Ascending aorta (tissue), 2 donors: ENCODE results near the gene BCOR. TPM values are rescaled to one million over a fixed set of nuclear protein-coding genes. Genes with fewer than 3 reads are reported as not detected.

Experiments
- DNase-seq, 2 donors: peaks; one replicate each; pipeline ENCODE4 v3.0.0-alpha.2; 2019; ENCODE audit warnings: low spot score in 2 of 2
- H3K27ac ChIP-seq, 2 donors: fragments of 200-600 bp; sonication (generic); one replicate each; pipeline ENCODE4 v1.5.1; 2016 to 2017; ENCODE audit warnings: mild to moderate bottlenecking in 1 of 2
- H3K27me3 ChIP-seq: fragments of 200-600 bp; sonication (generic); one replicate; pipeline ENCODE4 v1.5.1; 2017
- H3K36me3 ChIP-seq, 2 donors: fragments of 200-600 bp; sonication (generic); one replicate each; pipeline ENCODE4 v1.5.1; 2016
- H3K4me1 ChIP-seq, 2 donors: fragments of 200-600 bp; sonication (generic); one replicate each; pipeline ENCODE4 v1.5.1; 2016 to 2017; ENCODE audit warnings: mild to moderate bottlenecking in 1 of 2
- H3K4me3 ChIP-seq, 2 donors: fragments of 200-600 bp; sonication (generic); one replicate each; pipeline ENCODE4 v1.5.1; 2016 to 2017; ENCODE audit warnings: mild to moderate bottlenecking in 1 of 2
- H3K9me3 ChIP-seq, 2 donors: fragments of 200-600 bp; sonication (generic); one replicate each; pipeline ENCODE4 v1.5.1; 2016
- CTCF ChIP-seq, 3 experiments: fragments of 200-600 bp in 2 of 3; fragments of 450-650 bp in 1 of 3; sonication (generic) in 2 of 3; IDR thresholded peaks; one replicate each; pipeline ENCODE4 v1.5.1; 2016 to 2019; ENCODE audit warnings: antibody characterized with exemption in 3 of 3, mild to moderate bottlenecking in 1 of 3, moderate library complexity in 1 of 3
- intact Hi-C: fragments of 100-400 bp; cut with DNase I; formaldehyde crosslinking; loops from one replicate; pipeline ENCODE4 v1.15.1; 2023
- total RNA-seq: library from RNA; depleted of rRNA; stranded (reverse); fragments of >200 nt; gene quantifications from one replicate; pipeline ENCODE4 v1.1.0, GENCODE V29; 2016

Gene BCOR
- total RNA-seq, 1 donor from 2014 or later = 26.7 TPM

- Histone ChIP-seq H3K27me3 (no peaks in the 10 kb centered on the region), H3K27ac (no peak overlapping the region), H3K4me3 (peak overlapping the region; percentile 52 to 66), H3K36me3 (no peaks in the 10 kb centered on the region), H3K9me3 (no peaks in the 10 kb centered on the region), H3K4me1 (peaks cover 3 to 7% of the 10 kb centered on the region in 2 donors)
- no peak for DNase-seq
- intact Hi-C loops = no loop called here
- no peak for TF ChIP-seq CTCF (IDR thresholded peaks at IDR 0.05)
Observed at GRCh38 chrX:40145001-40145922, 47.5 kb upstream of the BCOR start.

GRCh38 chrX:40144576-40144975, 46.8 kb upstream of the BCOR start:
- no peak for DNase-seq
- intact Hi-C loops = no loop called here
- no peaks in the 10 kb centered on the region for H3K9me3 ChIP-seq
- H3K36me3 ChIP-seq = no peaks in the 10 kb centered on the region
- TF ChIP-seq CTCF (IDR thresholded peaks at IDR 0.05) = no peak
- H3K4me1 ChIP-seq = peaks cover 3 to 7% of the 10 kb centered on the region in 2 donors
- H3K4me3 ChIP-seq = no peak overlapping the region
- no peaks in the 10 kb centered on the region for H3K27me3 ChIP-seq
- no peak overlapping the region for H3K27ac ChIP-seq

GRCh38 chrX:40143987-40144386, 46.2 kb upstream of the BCOR start:
- intact Hi-C loops = no loop called here
- no peak overlapping the region for H3K27ac ChIP-seq
- H3K27me3 ChIP-seq = no peaks in the 10 kb centered on the region
- H3K4me1 ChIP-seq = peaks cover 3 to 7% of the 10 kb centered on the region in 2 donors
- no peak overlapping the region for H3K4me3 ChIP-seq
- no peaks in the 10 kb centered on the region for H3K36me3 ChIP-seq
- DNase-seq = no peak
- no peak for TF ChIP-seq CTCF (IDR thresholded peaks at IDR 0.05)
- H3K9me3 ChIP-seq = no peaks in the 10 kb centered on the region

GRCh38 chrX:40143001-40143400, 45.2 kb upstream of the BCOR start:
- intact Hi-C loops = no loop called here
- Histone ChIP-seq H3K27me3 (no peaks in the 10 kb centered on the region), H3K27ac (no peak overlapping the region), H3K9me3 (no peaks in the 10 kb centered on the region), H3K36me3 (no peaks in the 10 kb centered on the region), H3K4me3 (no peak overlapping the region), H3K4me1 (peaks cover 3 to 7% of the 10 kb centered on the region in 2 donors)
- TF ChIP-seq CTCF (IDR thresholded peaks at IDR 0.05) = no peak
- DNase-seq = no peak

GRCh38 chrX:40142417-40142816, 44.7 kb upstream of the BCOR start:
- DNase-seq = no peak
- Histone ChIP-seq H3K4me3 (no peak overlapping the region), H3K4me1 (peaks cover 3 to 7% of the 10 kb centered on the region in 2 donors), H3K36me3 (no peaks in the 10 kb centered on the region), H3K9me3 (no peaks in the 10 kb centered on the region), H3K27me3 (no peaks in the 10 kb centered on the region), H3K27ac (no peak overlapping the region)
- intact Hi-C loops = no loop called here
- TF ChIP-seq CTCF (IDR thresholded peaks at IDR 0.05) = no peak
